Testis (tissue), 2 donors: ENCODE data around the gene SMOC2.

Experiments used
- POLR2A ChIP-seq: fragments of 450-650 bp; IDR thresholded peaks from one replicate; pipeline ENCODE4 v1.6.1; 2017; ENCODE audit warnings: antibody characterized with exemption, mild to moderate bottlenecking, moderate library complexity
- TF ChIP-seq, protein P1 (sequence below), 3 experiments: fragments of 450-650 bp in 2 of 3; fragments of 200-600 bp in 1 of 3; sonication (generic) in 1 of 3; IDR thresholded peaks; one replicate each; pipeline ENCODE4 v1.5.1; 2016 to 2019; ENCODE audit warnings: antibody characterized with exemption in 3 of 3, mild to moderate bottlenecking in 2 of 3, moderate library complexity in 1 of 3

DNA sequence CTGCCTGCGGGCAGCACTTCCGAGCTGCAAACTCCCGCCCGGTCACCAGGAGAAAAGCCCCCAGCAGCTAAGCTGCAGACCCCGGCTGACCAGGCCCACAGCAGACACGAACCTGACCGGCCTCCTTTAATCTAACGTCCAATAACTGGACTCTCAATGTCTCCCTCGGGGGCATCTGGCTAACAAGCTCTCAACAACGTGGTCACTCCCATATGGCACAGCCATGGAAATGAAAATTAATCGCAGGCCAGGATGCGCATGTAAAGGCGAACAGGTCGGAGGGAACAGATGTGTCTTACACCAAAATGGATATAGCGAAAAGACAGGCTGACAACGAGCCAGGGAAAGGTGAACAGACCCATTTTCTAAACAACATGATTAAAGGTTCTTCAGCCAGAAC lies 44.4 kb upstream of the SMOC2 start:
- TF ChIP-seq, protein P1, sequence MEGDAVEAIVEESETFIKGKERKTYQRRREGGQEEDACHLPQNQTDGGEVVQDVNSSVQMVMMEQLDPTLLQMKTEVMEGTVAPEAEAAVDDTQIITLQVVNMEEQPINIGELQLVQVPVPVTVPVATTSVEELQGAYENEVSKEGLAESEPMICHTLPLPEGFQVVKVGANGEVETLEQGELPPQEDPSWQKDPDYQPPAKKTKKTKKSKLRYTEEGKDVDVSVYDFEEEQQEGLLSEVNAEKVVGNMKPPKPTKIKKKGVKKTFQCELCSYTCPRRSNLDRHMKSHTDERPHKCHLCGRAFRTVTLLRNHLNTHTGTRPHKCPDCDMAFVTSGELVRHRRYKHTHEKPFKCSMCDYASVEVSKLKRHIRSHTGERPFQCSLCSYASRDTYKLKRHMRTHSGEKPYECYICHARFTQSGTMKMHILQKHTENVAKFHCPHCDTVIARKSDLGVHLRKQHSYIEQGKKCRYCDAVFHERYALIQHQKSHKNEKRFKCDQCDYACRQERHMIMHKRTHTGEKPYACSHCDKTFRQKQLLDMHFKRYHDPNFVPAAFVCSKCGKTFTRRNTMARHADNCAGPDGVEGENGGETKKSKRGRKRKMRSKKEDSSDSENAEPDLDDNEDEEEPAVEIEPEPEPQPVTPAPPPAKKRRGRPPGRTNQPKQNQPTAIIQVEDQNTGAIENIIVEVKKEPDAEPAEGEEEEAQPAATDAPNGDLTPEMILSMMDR (IDR thresholded peaks at IDR 0.05), result no peak
- TF ChIP-seq POLR2A, result no peak
